Panc1 (cell line): ENCODE results near the gene CLSTN3. TPM values are rescaled to one million over a fixed set of nuclear protein-coding genes. Genes with fewer than 3 reads are reported as not detected.

Experiments used
- ATAC-seq: fragments of 200-7000 bp; cut with Tn5 transposase; 2 replicates; pipeline ENCODE4 v1.9.1; 2020; ENCODE audit warnings: mild to moderate bottlenecking, moderate library complexity
- BruUV-seq: library from RNA; stranded (reverse); fragments of 400-500 nt; replicated peaks from 2 replicates; lab custom pipeline; 2021; lab: Mats Ljungman, UMichigan
- CTCF ChIA-PET: fragments of 300-600 bp; sonication (Branson Sonifier 250); formaldehyde crosslinking; loops from one replicate; lab custom pipeline; 2022; ENCODE audit warnings: antibody characterized with exemption; lab: Charles Lee
- POLR2A ChIA-PET: fragments of 300-600 bp; sonication (Branson Sonifier 250); formaldehyde crosslinking; loops from one replicate; lab custom pipeline; 2022; ENCODE audit warnings: antibody characterized with exemption; lab: Charles Lee
- DNase-seq: peaks from one replicate; pipeline ENCODE4 v3.0.0-alpha.2; 2010; ENCODE audit warnings: low read depth, low spot score
- H3K27ac ChIP-seq: 2 replicates; pipeline ENCODE4 v1.5.1; 2011; ENCODE audit warnings: mild to moderate bottlenecking, low read length, inconsistent platforms
- H3K27me3 ChIP-seq: fragments of 200-500 bp; sonication (Bioruptor generic); 2 replicates; pipeline ENCODE4 v1.6.0; 2014; ENCODE audit warnings: low read length, inconsistent platforms; ENCODE audit not compliant: control insufficient read depth, insufficient read depth
- H3K36me3 ChIP-seq: fragments of 200-500 bp; sonication (Bioruptor generic); 2 replicates; pipeline ENCODE4 v1.5.1; 2014; ENCODE audit warnings: inconsistent platforms, mild to moderate bottlenecking, low read length, moderate library complexity; ENCODE audit not compliant: control insufficient read depth, insufficient read depth
- H3K4me1 ChIP-seq: 2 replicates; pipeline ENCODE4 v1.5.1; 2011; ENCODE audit warnings: inconsistent platforms, mild to moderate bottlenecking, low read length, moderate library complexity; ENCODE audit not compliant: control insufficient read depth, insufficient read depth
- H3K4me3 ChIP-seq, 2 experiments: 2 replicates each; pipeline ENCODE4 v1.5.1; 2011 to 2012; ENCODE audit warnings: low read depth in 2 of 2, low read length in 2 of 2, mild to moderate bottlenecking in 2 of 2, inconsistent platforms in 1 of 2, moderate library complexity in 1 of 2
- H3K9me3 ChIP-seq: fragments of 200-500 bp; sonication (Bioruptor generic); 2 replicates; pipeline ENCODE4 v1.5.1; 2014; ENCODE audit warnings: low read depth, mild to moderate bottlenecking, inconsistent platforms, low read length, moderate library complexity; ENCODE audit not compliant: control insufficient read depth, insufficient read depth
- CTCF ChIP-seq: fragments of 450-650 bp; IDR thresholded peaks from 2 replicates; pipeline ENCODE4 v1.5.1; 2017; ENCODE audit warnings: mild to moderate bottlenecking
- POLR2AphosphoS5 ChIP-seq: IDR thresholded peaks from 2 replicates; pipeline ENCODE4 v1.6.1; 2012; ENCODE audit warnings: mild to moderate bottlenecking, low read depth, low read length, moderate library complexity
- REST ChIP-seq, 2 experiments: IDR thresholded peaks; 2 replicates each; pipeline ENCODE4 v1.6.1; 2011 to 2012; ENCODE audit warnings: low read depth in 2 of 2, control low read depth in 1 of 2, low read length in 1 of 2, mild to moderate bottlenecking in 1 of 2, moderate library complexity in 1 of 2; ENCODE audit not compliant: insufficient read depth in 1 of 2
- SIN3A ChIP-seq: IDR thresholded peaks from 2 replicates; pipeline ENCODE4 v1.6.1; 2012; ENCODE audit warnings: low read depth, mild to moderate bottlenecking, low read length, moderate library complexity, borderline replicate concordance; ENCODE audit not compliant: insufficient read depth
- TCF7L2 ChIP-seq: IDR thresholded peaks from 2 replicates; pipeline ENCODE4 v1.6.1; 2011; ENCODE audit warnings: mild to moderate bottlenecking, low read depth, low read length, inconsistent platforms
- in situ Hi-C: cut with HindIII; loops from 2 replicates; pipeline ENCODE4 v1.10.0; 2016; ENCODE audit warnings: low sequenced_read_pairs, low pct_unique_long_range_greater_than_20kb
- intact Hi-C: fragments of 100-400 bp; cut with micrococcal nuclease; formaldehyde crosslinking; loops from one replicate; pipeline ENCODE4 v1.10.0; 2022; ENCODE audit not compliant: unreplicated experiment
- total RNA-seq: library from RNA; stranded (reverse); gene quantifications from one replicate; pipeline ENCODE4 v1.2.1, GENCODE V29; 2021; ENCODE audit not compliant: unreplicated experiment

The CLSTN3 gene
- total RNA-seq, 1 experiment from 2014 or later: 5.9 TPM

DNA sequence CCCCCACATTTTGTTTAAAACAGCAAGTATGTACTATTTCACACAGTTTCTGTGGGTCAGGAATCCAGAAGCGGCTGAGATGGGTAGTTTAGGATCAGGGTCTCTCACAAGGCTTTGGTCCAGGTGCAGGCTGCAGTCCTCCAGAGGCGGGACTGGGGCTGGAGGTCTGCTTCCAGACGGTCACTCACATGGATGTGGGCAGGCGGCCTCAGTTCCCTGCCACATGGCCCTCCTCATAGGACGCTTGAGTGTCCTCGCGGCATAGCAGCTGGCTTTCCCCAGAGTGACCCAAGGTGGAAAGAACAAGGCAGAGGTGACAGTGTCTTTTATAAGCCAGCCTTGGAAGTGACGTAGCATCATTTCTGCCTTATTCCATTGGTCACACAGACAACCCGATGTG, 13.3 kb upstream of the CLSTN3 start:
- Histone ChIP-seq H3K4me1 (no peaks in the 10 kb centered on the region), H3K9me3 (no peaks in the 10 kb centered on the region), H3K4me3 (no peak overlapping the region), H3K27ac (no peak overlapping the region), H3K36me3 (no peaks in the 10 kb centered on the region), H3K27me3 (no peaks in the 10 kb centered on the region)
- TF ChIP-seq CTCF (no peak), SIN3A (no peak)
- BruUV-seq: no TSS peak
- in situ Hi-C loops (no loop called here), intact Hi-C loops (loop anchor here (10.0 kb wide), 1 partner anchor 172 kb away; the partner anchor contains the start of genes C12orf57 and RNU7-1)
- ATAC-seq (no peak), DNase-seq (no peak)
- ChIA-PET CTCF (no interaction called here), POLR2A (no interaction called here)

DNA sequence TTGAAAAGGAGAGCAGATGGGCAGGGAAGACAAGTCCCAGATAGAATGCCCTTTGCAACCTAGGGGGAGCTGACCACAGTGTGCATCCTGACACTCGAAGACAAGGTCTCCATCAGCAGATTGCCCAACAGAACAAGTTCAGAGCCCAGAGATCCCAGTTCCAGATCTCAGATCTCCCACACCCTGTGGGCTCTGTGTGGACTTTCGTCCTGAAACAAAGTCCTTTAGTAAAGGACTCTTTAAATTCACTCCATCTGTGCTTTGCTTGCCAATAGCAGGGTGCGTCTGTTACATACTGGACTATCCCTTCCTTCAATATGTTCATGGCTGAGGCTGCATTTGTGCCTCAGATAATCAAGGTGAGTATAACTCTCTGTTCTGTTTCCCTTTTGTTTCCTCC, 12.5 kb upstream of the CLSTN3 start:
- POLR2A ChIA-PET: no interaction called here

More for the DNA sequence above, 12.5 kb upstream of the CLSTN3 start:
- Histone ChIP-seq H3K9me3 (no peaks in the 10 kb centered on the region), H3K27me3 (no peaks in the 10 kb centered on the region), H3K27ac (no peak overlapping the region), H3K4me3 (no peak overlapping the region), H3K4me1 (no peaks in the 10 kb centered on the region), H3K36me3 (no peaks in the 10 kb centered on the region)
- no peak for ATAC-seq
- intact Hi-C loops: loop anchor here (10.0 kb wide), 1 partner anchor 173 kb away; the partner anchor contains the start of genes C12orf57 and RNU7-1
- no TSS peak for BruUV-seq
- in situ Hi-C loops: no loop called here
- CTCF ChIA-PET: no interaction called here
- TF ChIP-seq REST (IDR thresholded peaks at IDR 0.05; ENCODE audit: insufficient read depth in 1 of 2, low read depth in 2 of 2, low read length in 1 of 2) (no peak), POLR2AphosphoS5 (no peak), CTCF (no peak), SIN3A (no peak), TCF7L2 (no peak)
- no peak for DNase-seq
